ENCODE results near the gene KANSL1. TPM values are rescaled to one million over a fixed set of nuclear protein-coding genes. Genes with fewer than 3 reads are reported as not detected.

The KANSL1 gene
- total and polyA plus RNA-seq, 9 of the 15 experiments (the other 6 are each of a cell fraction or from before 2014, with no cell fraction given): 3.6 to 55.4 (median 31.8) TPM

DNA sequence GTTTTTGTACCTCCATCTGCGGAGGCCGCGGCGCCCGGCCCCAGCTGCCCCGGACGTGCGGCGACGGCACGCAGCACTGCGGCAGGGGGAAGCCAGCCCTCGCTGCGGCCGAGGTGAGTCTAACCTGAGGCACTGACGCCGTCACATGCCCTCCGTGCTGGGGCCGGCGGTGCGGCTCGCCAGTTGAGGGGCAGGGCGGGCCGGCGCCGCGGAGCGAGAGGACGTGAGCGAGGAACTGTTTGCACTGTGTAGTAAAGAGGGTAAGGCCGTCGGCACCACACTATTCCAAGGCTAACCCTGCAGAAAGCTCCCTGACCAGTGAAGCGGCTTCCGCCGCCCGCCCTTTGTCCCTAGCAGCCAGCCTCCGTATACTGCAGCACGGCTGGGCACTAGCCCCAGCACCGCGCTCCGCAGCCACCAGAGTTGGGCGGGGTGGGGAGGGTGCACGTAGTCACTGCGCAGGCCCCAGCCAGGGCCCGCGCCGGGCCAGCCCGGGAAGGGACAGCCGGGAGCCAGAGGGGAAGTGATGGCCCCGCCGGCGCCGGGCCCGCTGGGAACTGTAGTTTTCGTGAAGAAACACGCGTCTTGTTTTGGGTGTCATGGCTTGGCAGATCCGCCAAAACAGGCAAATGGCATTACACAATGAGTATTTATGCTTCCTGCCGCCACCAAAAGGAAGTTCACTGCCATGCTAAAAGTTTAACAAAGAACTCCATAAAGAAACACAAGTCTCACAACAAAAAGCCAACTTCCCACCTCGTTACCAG lies 580 bp upstream of the KANSL1 start (continued):
- TF ChIP-seq ZNF785 (CRISPR knock-in tag; IDR thresholded peaks at IDR 0.05) (no peak), POLR2A (conservative IDR thresholded peaks at IDR 0.05) (peak; percentile 92), SUPT5H (IDR thresholded peaks at IDR 0.05) (peak; percentile 87), BRF1 (IDR thresholded peaks at IDR 0.05; ENCODE audit: borderline replicate concordance, extremely low read depth, insufficient read length) (no peak), HMG20B (CRISPR knock-in tag; IDR thresholded peaks at IDR 0.05) (no peak; the same call in 1 of the 2 replicates), ZNF217 (CRISPR knock-in tag; IDR thresholded peaks at IDR 0.05) (no peak), ZNF224 (CRISPR knock-in tag; IDR thresholded peaks at IDR 0.05) (no peak), NFRKB (IDR thresholded peaks at IDR 0.05; ENCODE audit: low read depth) (0 out of 2 replicates have a peak, but pooled peaks have one; percentile 48), NCOA6 (IDR thresholded peaks at IDR 0.05) (no peak), ZSCAN32 (CRISPR knock-in tag; IDR thresholded peaks at IDR 0.05) (no peak), ZNF717 (CRISPR knock-in tag; IDR thresholded peaks at IDR 0.05) (no peak), POLR3A (IDR thresholded peaks at IDR 0.05; ENCODE audit: borderline replicate concordance, extremely low read depth, insufficient read depth, insufficient read length) (no peak)
- TF ChIP-seq, protein P1, sequence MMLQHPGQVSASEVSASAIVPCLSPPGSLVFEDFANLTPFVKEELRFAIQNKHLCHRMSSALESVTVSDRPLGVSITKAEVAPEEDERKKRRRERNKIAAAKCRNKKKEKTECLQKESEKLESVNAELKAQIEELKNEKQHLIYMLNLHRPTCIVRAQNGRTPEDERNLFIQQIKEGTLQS (IDR thresholded peaks at IDR 0.05): no peak
- TF ChIP-seq, protein P1 (CRISPR knock-in tag; conservative IDR thresholded peaks at IDR 0.05): 0 out of 2 replicates have a peak, but pooled peaks have one; percentile 21
- TF ChIP-seq, protein P2, sequence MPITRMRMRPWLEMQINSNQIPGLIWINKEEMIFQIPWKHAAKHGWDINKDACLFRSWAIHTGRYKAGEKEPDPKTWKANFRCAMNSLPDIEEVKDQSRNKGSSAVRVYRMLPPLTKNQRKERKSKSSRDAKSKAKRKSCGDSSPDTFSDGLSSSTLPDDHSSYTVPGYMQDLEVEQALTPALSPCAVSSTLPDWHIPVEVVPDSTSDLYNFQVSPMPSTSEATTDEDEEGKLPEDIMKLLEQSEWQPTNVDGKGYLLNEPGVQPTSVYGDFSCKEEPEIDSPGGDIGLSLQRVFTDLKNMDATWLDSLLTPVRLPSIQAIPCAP (CRISPR knock-in tag; IDR thresholded peaks at IDR 0.05; ENCODE audit: borderline replicate concordance): no peak
- TF ChIP-seq, protein P3, sequence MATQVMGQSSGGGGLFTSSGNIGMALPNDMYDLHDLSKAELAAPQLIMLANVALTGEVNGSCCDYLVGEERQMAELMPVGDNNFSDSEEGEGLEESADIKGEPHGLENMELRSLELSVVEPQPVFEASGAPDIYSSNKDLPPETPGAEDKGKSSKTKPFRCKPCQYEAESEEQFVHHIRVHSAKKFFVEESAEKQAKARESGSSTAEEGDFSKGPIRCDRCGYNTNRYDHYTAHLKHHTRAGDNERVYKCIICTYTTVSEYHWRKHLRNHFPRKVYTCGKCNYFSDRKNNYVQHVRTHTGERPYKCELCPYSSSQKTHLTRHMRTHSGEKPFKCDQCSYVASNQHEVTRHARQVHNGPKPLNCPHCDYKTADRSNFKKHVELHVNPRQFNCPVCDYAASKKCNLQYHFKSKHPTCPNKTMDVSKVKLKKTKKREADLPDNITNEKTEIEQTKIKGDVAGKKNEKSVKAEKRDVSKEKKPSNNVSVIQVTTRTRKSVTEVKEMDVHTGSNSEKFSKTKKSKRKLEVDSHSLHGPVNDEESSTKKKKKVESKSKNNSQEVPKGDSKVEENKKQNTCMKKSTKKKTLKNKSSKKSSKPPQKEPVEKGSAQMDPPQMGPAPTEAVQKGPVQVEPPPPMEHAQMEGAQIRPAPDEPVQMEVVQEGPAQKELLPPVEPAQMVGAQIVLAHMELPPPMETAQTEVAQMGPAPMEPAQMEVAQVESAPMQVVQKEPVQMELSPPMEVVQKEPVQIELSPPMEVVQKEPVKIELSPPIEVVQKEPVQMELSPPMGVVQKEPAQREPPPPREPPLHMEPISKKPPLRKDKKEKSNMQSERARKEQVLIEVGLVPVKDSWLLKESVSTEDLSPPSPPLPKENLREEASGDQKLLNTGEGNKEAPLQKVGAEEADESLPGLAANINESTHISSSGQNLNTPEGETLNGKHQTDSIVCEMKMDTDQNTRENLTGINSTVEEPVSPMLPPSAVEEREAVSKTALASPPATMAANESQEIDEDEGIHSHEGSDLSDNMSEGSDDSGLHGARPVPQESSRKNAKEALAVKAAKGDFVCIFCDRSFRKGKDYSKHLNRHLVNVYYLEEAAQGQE (IDR thresholded peaks at IDR 0.05; ENCODE audit: borderline replicate concordance): no peak
- TF ChIP-seq, protein P3 (CRISPR knock-in tag; IDR thresholded peaks at IDR 0.05; ENCODE audit: low read depth): peak; percentile 79; the same call in 1 of the 2 replicates
- TF ChIP-seq, protein P4, sequence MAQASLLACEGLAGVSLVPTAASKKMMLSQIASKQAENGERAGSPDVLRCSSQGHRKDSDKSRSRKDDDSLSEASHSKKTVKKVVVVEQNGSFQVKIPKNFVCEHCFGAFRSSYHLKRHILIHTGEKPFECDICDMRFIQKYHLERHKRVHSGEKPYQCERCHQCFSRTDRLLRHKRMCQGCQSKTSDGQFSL (CRISPR knock-in tag; IDR thresholded peaks at IDR 0.05): no peak
- TF ChIP-seq, protein P4 (tag; IDR thresholded peaks at IDR 0.05): no peak

Data from K562 (cell line).